A673 (cell line): ENCODE results near the gene UNK.

Experiments used
- EZH2 ChIP-seq: fragments of 200-600 bp; sonication (generic); IDR thresholded peaks from 2 replicates; pipeline ENCODE4 v1.6.1; 2017; ENCODE audit warnings: borderline replicate concordance, low read depth, mild to moderate bottlenecking, mixed read lengths, antibody characterized with exemption, low read length; ENCODE audit not compliant: poor library complexity, severe bottlenecking
- TF ChIP-seq, protein P1 (sequence below): fragments of 300-800, 200-600 bp; sonication (generic); conservative IDR thresholded peaks from 2 replicates; pipeline ENCODE4 v1.5.1; 2017; ENCODE audit warnings: low read depth, mild to moderate bottlenecking, antibody characterized with exemption, low read length, moderate library complexity, mixed read lengths

DNA sequence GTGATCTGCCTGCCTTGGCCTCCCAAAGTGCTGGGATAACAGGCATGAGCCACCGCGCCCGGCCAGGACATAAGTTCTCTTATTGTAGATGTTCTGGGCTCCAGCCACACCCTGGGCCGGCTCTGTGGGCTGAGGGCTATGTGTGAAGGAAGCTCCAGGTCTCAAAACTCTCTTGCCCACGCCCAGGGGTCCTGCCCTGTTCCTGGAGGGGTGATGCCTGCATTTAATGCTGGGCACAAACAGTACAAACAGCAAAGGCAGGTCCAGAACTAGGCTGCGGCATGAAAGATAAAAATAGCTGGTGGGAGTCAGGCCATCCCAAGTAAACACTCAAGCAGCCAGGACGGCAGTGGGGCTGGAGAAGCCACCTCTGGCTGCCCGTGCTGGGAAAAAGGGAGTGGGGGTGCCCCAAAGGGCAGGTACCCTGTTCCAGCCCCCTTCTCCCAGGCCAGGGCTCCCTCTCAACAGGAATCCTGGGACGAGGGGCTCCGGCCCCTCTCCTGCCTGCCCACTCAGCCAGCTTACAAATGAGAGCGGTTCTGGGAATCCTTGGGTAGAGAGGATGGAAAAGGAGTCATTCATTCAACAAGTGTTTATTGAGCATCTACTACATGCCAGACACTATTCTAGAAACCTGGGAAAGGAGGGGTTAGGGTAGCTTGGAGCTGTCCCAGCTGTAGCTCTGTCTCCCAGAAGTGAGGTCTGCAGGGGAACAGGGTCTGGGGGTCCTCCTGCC, 89.1 kb downstream of the UNK start:
- TF ChIP-seq, protein P1, sequence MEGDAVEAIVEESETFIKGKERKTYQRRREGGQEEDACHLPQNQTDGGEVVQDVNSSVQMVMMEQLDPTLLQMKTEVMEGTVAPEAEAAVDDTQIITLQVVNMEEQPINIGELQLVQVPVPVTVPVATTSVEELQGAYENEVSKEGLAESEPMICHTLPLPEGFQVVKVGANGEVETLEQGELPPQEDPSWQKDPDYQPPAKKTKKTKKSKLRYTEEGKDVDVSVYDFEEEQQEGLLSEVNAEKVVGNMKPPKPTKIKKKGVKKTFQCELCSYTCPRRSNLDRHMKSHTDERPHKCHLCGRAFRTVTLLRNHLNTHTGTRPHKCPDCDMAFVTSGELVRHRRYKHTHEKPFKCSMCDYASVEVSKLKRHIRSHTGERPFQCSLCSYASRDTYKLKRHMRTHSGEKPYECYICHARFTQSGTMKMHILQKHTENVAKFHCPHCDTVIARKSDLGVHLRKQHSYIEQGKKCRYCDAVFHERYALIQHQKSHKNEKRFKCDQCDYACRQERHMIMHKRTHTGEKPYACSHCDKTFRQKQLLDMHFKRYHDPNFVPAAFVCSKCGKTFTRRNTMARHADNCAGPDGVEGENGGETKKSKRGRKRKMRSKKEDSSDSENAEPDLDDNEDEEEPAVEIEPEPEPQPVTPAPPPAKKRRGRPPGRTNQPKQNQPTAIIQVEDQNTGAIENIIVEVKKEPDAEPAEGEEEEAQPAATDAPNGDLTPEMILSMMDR = no peak
- no peak for TF ChIP-seq EZH2
